Type B pancreatic cell (in vitro differentiated cells): ENCODE measurements around the gene TXNL4A. TPM values are rescaled to one million over a fixed set of nuclear protein-coding genes. Genes with fewer than 3 reads are reported as not detected.
"Not testable (repeated sequence)": the region's sequence is repeated elsewhere in the genome, so short reads cannot be mapped to it uniquely, and the experiment has no call there.

Experiments used
- DNase-seq: peaks from one replicate; pipeline ENCODE4 v3.0.0; 2021; ENCODE audit warnings: mixed read lengths; ENCODE audit not compliant: unreplicated experiment; ENCODE audit errors: extremely low spot score
- H3K27ac Mint-ChIP-seq: 2 replicates; pipeline ENCODE4 v1.8.0; 2021; ENCODE audit warnings: mild to moderate bottlenecking, mixed read lengths
- H3K27me3 Mint-ChIP-seq: 2 replicates; pipeline ENCODE4 v1.8.0; 2021; ENCODE audit warnings: mixed read lengths
- H3K36me3 Mint-ChIP-seq: 2 replicates; pipeline ENCODE4 v1.8.0; 2021; ENCODE audit warnings: mixed read lengths
- H3K4me1 Mint-ChIP-seq: one replicate; pipeline ENCODE4 v1.8.0; 2021; ENCODE audit warnings: mixed read lengths; ENCODE audit not compliant: unreplicated experiment
- H3K4me3 Mint-ChIP-seq: 2 replicates; pipeline ENCODE4 v1.8.0; 2021; ENCODE audit warnings: mild to moderate bottlenecking, mixed read lengths
- H3K9me3 Mint-ChIP-seq: 2 replicates; pipeline ENCODE4 v1.8.0; 2021; ENCODE audit warnings: mixed read lengths
- total RNA-seq: library from RNA; stranded (reverse); gene quantifications from 2 replicates; pipeline ENCODE4 v1.2.1, GENCODE V29; 2021; ENCODE audit warnings: low replicate concordance
- TF ChIP-seq, protein P1 (sequence below): fragments of 200-600 bp; sonication (generic); conservative IDR thresholded peaks from 2 replicates; pipeline ENCODE4 v1.5.0; 2021; ENCODE audit warnings: antibody characterized with exemption, mild to moderate bottlenecking

TXNL4A gene
- total RNA-seq, 1 donor from 2014 or later = 103 TPM

DNA sequence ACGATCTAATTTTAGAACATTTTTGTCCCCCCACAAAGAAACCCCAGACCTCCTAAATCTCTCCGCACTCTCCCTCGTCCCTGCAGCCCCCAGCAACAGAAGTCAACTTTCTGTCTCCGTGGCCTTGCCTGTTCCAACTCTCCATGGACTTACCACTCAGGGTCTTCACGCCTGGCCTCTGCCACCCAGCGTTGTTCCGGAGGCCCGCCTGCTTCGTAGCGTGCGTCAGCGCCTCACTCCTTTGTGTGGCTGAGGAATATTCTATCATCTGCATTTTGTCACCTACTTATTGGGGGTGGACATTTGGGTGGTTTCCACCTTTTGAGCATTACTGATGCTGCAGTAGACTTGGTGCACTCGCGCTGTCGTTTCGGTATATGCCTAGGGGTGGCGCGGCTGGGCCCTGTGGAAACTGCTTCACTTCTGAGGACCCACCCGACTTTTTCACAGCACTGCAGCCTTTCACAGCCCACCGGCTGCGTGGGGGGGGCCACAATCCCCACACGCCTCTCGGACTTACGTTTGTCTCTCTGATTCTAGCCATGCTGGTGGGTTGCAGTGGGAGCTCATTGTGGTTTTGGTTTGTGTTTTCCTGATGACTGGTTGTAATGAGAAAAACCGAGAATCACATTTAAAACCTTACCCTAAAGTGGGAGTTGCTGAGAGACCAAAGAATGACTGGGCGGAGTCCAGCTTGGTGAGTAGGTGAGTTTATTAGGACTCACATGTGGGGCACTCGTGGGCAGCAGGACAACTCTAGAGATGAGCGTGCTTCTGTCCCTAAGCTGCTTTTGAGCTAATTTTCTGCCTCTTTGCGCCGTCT, 25.3 kb downstream of the TXNL4A start:
- peaks cover 4% of the 10 kb centered on the region for H3K27me3 Mint-ChIP-seq
- peak overlapping the region; percentile 74 for H3K4me3 Mint-ChIP-seq
- no peak for DNase-seq
- H3K27ac Mint-ChIP-seq = peak overlapping the region; percentile 96
- no peaks in the 10 kb centered on the region for H3K36me3 Mint-ChIP-seq
- TF ChIP-seq, protein P1, sequence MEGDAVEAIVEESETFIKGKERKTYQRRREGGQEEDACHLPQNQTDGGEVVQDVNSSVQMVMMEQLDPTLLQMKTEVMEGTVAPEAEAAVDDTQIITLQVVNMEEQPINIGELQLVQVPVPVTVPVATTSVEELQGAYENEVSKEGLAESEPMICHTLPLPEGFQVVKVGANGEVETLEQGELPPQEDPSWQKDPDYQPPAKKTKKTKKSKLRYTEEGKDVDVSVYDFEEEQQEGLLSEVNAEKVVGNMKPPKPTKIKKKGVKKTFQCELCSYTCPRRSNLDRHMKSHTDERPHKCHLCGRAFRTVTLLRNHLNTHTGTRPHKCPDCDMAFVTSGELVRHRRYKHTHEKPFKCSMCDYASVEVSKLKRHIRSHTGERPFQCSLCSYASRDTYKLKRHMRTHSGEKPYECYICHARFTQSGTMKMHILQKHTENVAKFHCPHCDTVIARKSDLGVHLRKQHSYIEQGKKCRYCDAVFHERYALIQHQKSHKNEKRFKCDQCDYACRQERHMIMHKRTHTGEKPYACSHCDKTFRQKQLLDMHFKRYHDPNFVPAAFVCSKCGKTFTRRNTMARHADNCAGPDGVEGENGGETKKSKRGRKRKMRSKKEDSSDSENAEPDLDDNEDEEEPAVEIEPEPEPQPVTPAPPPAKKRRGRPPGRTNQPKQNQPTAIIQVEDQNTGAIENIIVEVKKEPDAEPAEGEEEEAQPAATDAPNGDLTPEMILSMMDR = no peak
- H3K9me3 Mint-ChIP-seq = no peaks in the 10 kb centered on the region
- peaks cover 19% of the 10 kb centered on the region for H3K4me1 Mint-ChIP-seq

DNA sequence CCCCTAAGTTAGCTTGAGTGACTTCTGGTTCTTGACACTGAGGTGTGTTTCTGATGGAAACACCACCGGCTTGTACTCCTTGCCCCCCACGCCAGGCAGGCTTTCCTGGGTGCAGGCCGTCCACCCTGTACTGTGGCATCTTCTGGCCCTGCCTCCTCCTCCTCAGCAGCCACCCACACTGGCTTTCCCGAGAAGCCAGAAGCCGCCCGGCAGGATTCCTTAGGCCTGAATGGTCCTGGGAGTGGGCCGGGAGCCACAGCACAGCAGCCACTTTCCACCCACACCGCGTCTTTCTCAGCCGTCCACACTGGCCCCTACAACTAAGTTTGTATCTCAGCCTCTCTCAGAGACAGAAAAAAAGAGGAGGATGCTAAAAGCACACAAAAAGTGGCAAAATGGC, 26.1 kb downstream of the TXNL4A start:
- Mint-ChIP-seq H3K36me3 (no peaks in the 10 kb centered on the region), H3K9me3 (no peaks in the 10 kb centered on the region), H3K27ac (peak overlapping the region; percentile 96), H3K4me3 (peak overlapping the region; percentile 32), H3K4me1 (peaks cover 19% of the 10 kb centered on the region), H3K27me3 (peaks cover 4% of the 10 kb centered on the region)
- TF ChIP-seq, protein P1 = no peak
- DNase-seq = no peak

DNA sequence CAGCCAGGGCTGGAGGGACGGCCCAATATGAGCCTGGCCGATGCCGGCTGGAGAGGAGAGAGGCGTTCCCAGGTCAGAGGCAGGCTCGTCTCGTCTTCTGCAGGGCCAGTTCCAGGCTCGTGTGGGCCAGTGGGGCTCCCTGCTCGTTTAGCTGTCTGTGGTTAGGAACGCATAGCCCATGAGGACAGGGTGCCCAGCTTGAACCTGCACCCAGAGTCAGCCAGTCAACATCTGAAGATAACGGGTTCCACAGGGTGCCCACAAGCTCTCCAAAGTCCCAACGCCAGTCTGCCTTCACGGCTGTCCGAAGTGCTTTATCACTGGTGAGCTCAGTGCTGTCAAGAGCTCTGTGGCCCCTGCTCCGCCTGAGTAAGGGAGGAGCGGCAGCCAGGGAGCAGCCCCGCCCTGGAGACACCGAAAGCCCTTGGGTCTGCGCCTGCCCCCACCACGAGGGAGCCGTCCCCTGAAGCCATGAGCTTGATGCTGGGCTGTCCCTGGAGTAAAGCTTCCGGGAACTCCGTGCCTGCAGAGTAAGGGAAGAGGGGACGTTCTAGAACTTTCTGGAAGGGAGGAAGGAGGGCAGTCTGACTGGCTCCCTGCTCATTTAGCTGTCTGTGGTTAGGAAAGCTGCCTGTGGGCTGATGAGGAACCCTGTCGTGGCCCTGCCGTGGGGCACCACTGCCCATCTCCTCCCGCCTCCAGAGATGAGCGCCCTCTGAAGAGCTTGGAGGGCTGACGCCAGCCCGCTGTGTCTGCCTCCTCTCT, 26.7 kb downstream of the TXNL4A start:
- Mint-ChIP-seq H3K9me3 (no peaks in the 10 kb centered on the region), H3K4me1 (peaks cover 19% of the 10 kb centered on the region), H3K4me3 (peak overlapping the region; percentile 20), H3K36me3 (no peaks in the 10 kb centered on the region), H3K27me3 (peaks cover 4% of the 10 kb centered on the region), H3K27ac (peak overlapping the region; percentile 96)
- no peak for DNase-seq
- TF ChIP-seq, protein P1 = no peak

DNA sequence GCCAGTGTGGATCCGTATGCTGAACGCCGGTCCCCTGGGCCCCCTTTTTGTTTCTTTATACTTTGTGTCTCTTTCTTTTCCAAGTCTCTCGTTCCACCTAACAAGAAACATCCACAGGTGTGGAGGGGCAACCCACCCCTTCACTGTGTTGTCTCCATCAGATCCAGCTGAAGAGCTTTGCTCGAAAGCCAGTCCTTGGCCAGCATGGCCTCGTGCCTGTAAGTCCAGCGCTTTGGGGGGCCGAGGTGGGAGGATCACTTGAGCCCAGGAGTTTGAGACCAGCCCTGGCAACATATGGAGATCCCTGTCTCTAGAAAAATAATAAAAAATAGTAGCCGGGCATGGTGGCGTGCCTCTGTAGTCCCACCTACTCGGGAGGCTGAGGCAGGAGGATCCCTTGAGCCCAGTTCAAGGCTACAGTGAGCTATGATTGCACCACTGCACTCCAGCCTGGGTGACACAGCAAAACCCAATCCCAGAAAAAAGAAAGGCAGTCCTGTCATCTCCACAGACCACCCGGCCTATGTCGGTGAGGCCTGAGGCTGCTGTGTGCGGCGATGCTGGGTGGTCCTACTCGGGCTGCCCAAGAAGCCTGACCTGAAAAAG, 27.3 kb downstream of the TXNL4A start:
- peak overlapping the region; percentile 97 for H3K27ac Mint-ChIP-seq
- peaks cover 19% of the 10 kb centered on the region for H3K4me1 Mint-ChIP-seq
- no peak for DNase-seq
- H3K27me3 Mint-ChIP-seq = peaks cover 4% of the 10 kb centered on the region
- H3K36me3 Mint-ChIP-seq = no peaks in the 10 kb centered on the region
- TF ChIP-seq, protein P1 = no peak
- no peaks in the 10 kb centered on the region for H3K9me3 Mint-ChIP-seq
- peak overlapping the region; percentile 73 for H3K4me3 Mint-ChIP-seq

DNA sequence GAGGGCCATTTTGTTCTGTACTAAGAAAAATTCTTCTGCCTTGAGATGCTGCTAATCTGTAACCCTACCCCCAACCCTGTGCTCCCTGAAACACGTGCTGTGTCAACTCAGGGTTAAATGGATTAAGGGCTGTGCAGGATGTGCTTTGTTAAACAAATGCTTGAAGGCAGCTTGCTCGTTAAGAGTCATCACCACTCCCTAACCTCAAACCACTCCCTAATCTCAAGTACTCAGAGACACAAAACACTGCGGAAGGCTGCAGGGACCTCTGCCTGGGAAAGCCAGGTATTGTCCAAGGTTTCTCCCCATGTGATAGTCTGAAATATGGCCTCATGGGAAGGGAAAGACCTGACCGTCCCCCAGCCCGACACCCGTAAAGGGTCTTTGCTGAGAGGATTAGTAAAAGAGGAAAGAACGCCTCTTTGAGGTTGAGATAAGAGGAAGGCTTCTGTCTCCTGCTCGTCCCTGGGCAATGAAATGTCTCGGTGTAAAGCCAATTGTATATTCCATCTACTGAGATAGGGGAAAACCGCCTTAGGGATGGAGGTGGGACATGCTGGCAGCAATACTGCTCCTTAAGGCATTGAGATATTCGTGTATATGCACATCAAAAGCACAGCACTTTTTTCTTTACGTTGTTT, 28.1 kb downstream of the TXNL4A start:
- not testable (repeated sequence) for H3K27me3 Mint-ChIP-seq, H3K36me3 Mint-ChIP-seq, H3K9me3 Mint-ChIP-seq, DNase-seq
- H3K27ac Mint-ChIP-seq = peak overlapping the region; percentile 97
- H3K4me1 Mint-ChIP-seq = peaks cover 14% of the 10 kb centered on the region
- peak overlapping the region; percentile 73 for H3K4me3 Mint-ChIP-seq
